ENCODE measurements around the gene CEL.

CEL gene

GRCh38 chr9:133063500-133064231 is 1.9 kb downstream of the CEL start:
- TF ChIP-seq TCF12 (IDR thresholded peaks at IDR 0.05; ENCODE audit: low read depth) (no peak), YY1 (IDR thresholded peaks at IDR 0.05; ENCODE audit: low read depth) (no peak), TAF1 (IDR thresholded peaks at IDR 0.05; ENCODE audit: low read depth) (no peak), ZBTB7A (IDR thresholded peaks at IDR 0.05; ENCODE audit: low read depth) (no peak)

GRCh38 chr9:133064241-133065069 is 2.7 kb downstream of the CEL start:
- TF ChIP-seq TAF1 (IDR thresholded peaks at IDR 0.05; ENCODE audit: low read depth): no peak
- no peak for TF ChIP-seq RAD21 (IDR thresholded peaks at IDR 0.05; ENCODE audit: low read depth)
- no peak for TF ChIP-seq ZBTB7A (IDR thresholded peaks at IDR 0.05; ENCODE audit: low read depth)
- no peak for TF ChIP-seq TCF12 (IDR thresholded peaks at IDR 0.05; ENCODE audit: low read depth)
- no peak for TF ChIP-seq MAX (IDR thresholded peaks at IDR 0.05)
- TF ChIP-seq, protein P1, sequence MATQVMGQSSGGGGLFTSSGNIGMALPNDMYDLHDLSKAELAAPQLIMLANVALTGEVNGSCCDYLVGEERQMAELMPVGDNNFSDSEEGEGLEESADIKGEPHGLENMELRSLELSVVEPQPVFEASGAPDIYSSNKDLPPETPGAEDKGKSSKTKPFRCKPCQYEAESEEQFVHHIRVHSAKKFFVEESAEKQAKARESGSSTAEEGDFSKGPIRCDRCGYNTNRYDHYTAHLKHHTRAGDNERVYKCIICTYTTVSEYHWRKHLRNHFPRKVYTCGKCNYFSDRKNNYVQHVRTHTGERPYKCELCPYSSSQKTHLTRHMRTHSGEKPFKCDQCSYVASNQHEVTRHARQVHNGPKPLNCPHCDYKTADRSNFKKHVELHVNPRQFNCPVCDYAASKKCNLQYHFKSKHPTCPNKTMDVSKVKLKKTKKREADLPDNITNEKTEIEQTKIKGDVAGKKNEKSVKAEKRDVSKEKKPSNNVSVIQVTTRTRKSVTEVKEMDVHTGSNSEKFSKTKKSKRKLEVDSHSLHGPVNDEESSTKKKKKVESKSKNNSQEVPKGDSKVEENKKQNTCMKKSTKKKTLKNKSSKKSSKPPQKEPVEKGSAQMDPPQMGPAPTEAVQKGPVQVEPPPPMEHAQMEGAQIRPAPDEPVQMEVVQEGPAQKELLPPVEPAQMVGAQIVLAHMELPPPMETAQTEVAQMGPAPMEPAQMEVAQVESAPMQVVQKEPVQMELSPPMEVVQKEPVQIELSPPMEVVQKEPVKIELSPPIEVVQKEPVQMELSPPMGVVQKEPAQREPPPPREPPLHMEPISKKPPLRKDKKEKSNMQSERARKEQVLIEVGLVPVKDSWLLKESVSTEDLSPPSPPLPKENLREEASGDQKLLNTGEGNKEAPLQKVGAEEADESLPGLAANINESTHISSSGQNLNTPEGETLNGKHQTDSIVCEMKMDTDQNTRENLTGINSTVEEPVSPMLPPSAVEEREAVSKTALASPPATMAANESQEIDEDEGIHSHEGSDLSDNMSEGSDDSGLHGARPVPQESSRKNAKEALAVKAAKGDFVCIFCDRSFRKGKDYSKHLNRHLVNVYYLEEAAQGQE (IDR thresholded peaks at IDR 0.05; ENCODE audit: low read depth): no peak
- no peak for TF ChIP-seq TEAD4 (IDR thresholded peaks at IDR 0.05)
- TF ChIP-seq, protein P2, sequence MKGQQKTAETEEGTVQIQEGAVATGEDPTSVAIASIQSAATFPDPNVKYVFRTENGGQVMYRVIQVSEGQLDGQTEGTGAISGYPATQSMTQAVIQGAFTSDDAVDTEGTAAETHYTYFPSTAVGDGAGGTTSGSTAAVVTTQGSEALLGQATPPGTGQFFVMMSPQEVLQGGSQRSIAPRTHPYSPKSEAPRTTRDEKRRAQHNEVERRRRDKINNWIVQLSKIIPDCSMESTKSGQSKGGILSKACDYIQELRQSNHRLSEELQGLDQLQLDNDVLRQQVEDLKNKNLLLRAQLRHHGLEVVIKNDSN (IDR thresholded peaks at IDR 0.05): no peak
- TF ChIP-seq FOXM1 (IDR thresholded peaks at IDR 0.05; ENCODE audit: borderline replicate concordance, low read depth): no peak
- TF ChIP-seq EP300 (IDR thresholded peaks at IDR 0.05; ENCODE audit: borderline replicate concordance): no peak
- TF ChIP-seq EGR1 (IDR thresholded peaks at IDR 0.05): no peak
- TF ChIP-seq CREB1 (IDR thresholded peaks at IDR 0.05; ENCODE audit: low read depth): no peak

GRCh38 chr9:133065070-133065388 is 3.2 kb downstream of the CEL start:
- TF ChIP-seq FOXM1 (IDR thresholded peaks at IDR 0.05; ENCODE audit: borderline replicate concordance, low read depth) (no peak), TEAD4 (IDR thresholded peaks at IDR 0.05) (no peak), YY1 (IDR thresholded peaks at IDR 0.05; ENCODE audit: low read depth) (no peak), NFIC (IDR thresholded peaks at IDR 0.05) (no peak), MAX (IDR thresholded peaks at IDR 0.05) (no peak), ZBTB7A (IDR thresholded peaks at IDR 0.05; ENCODE audit: low read depth) (no peak)

GRCh38 chr9:133066181-133066983 is 4.6 kb downstream of the CEL start:
- TF ChIP-seq, protein P1 (IDR thresholded peaks at IDR 0.05; ENCODE audit: low read depth): no peak
- TF ChIP-seq CREB1 (IDR thresholded peaks at IDR 0.05; ENCODE audit: low read depth) (no peak), TEAD4 (IDR thresholded peaks at IDR 0.05) (no peak), CEBPB (IDR thresholded peaks at IDR 0.05) (no peak), MAX (IDR thresholded peaks at IDR 0.05) (no peak), EP300 (IDR thresholded peaks at IDR 0.05; ENCODE audit: borderline replicate concordance) (no peak), EGR1 (IDR thresholded peaks at IDR 0.05) (no peak), FOXM1 (IDR thresholded peaks at IDR 0.05; ENCODE audit: borderline replicate concordance, low read depth) (no peak), NFIC (IDR thresholded peaks at IDR 0.05) (no peak), RAD21 (IDR thresholded peaks at IDR 0.05; ENCODE audit: low read depth) (no peak), ZBTB7A (IDR thresholded peaks at IDR 0.05; ENCODE audit: low read depth) (no peak), YY1 (IDR thresholded peaks at IDR 0.05; ENCODE audit: low read depth) (no peak), TCF12 (IDR thresholded peaks at IDR 0.05; ENCODE audit: low read depth) (no peak), TAF1 (IDR thresholded peaks at IDR 0.05; ENCODE audit: low read depth) (no peak)
- TF ChIP-seq, protein P2 (IDR thresholded peaks at IDR 0.05): no peak

GRCh38 chr9:133067006-133067405 is 5.2 kb downstream of the CEL start:
- TF ChIP-seq EP300 (IDR thresholded peaks at IDR 0.05; ENCODE audit: borderline replicate concordance) (no peak), TAF1 (IDR thresholded peaks at IDR 0.05; ENCODE audit: low read depth) (no peak), NFIC (IDR thresholded peaks at IDR 0.05) (no peak)
